Right atrium auricular region (tissue), 2 donors: ENCODE data around the gene TMEM242. TPM values are rescaled to one million over a fixed set of nuclear protein-coding genes. Genes with fewer than 3 reads are reported as not detected.

Experiments used
- DNase-seq: peaks from one replicate; pipeline ENCODE4 v3.0.0-alpha.2; 2019; ENCODE audit warnings: low spot score
- H3K27ac ChIP-seq, 2 donors: fragments of 200-600 bp; sonication (generic); 1 replicate in 1 of 2; 2 replicates in 1 of 2; pipeline ENCODE4 v1.5.1; 2016 to 2019
- H3K27me3 ChIP-seq, 2 donors: fragments of 200-600 bp; sonication (generic); one replicate each; pipeline versions ENCODE4 v1.5.1 to v1.6.0; 2017 to 2019
- H3K36me3 ChIP-seq: fragments of 200-600 bp; sonication (generic); one replicate; pipeline ENCODE4 v1.5.1; 2016
- H3K4me1 ChIP-seq, 2 donors: fragments of 200-600 bp; sonication (generic); one replicate each; pipeline versions ENCODE4 v1.5.1 to v1.6.0; 2017 to 2019
- H3K4me3 ChIP-seq, 2 donors: fragments of 200-600 bp; sonication (generic); 1 replicate in 1 of 2; 2 replicates in 1 of 2; pipeline ENCODE4 v1.5.1; 2017 to 2019; ENCODE audit warnings: mild to moderate bottlenecking in 1 of 2, moderate library complexity in 1 of 2
- H3K9me3 ChIP-seq, 2 donors: fragments of 200-600 bp; sonication (generic); one replicate each; pipeline ENCODE4 v1.5.1; 2019
- CTCF ChIP-seq, 2 donors: fragments of 200-600 bp; sonication (generic); IDR thresholded peaks; one replicate each; pipeline ENCODE4 v1.5.1; 2019; ENCODE audit warnings: antibody characterized with exemption in 2 of 2
- total RNA-seq, 2 donors: library from RNA; depleted of rRNA; stranded (reverse); fragments of >200 nt; gene quantifications; one replicate each; pipeline ENCODE4 v1.1.0, GENCODE V29; 2016

Gene TMEM242
- total RNA-seq, 2 donors from 2014 or later: 4.9 to 6.2 TPM

- no peak for TF ChIP-seq CTCF (IDR thresholded peaks at IDR 0.05)
- H3K27ac ChIP-seq: no peak overlapping the region
Measured at GRCh38 chr6:157300436-157300835, 22.9 kb downstream of the TMEM242 start.

GRCh38 chr6:157300006-157300405 is 23.3 kb downstream of the TMEM242 start:
- H3K4me1 ChIP-seq: peaks cover 0 to 11% of the 10 kb centered on the region in 2 donors
- no peaks in the 10 kb centered on the region for H3K27me3 ChIP-seq
- H3K9me3 ChIP-seq: no peaks in the 10 kb centered on the region
- no peak for TF ChIP-seq CTCF (IDR thresholded peaks at IDR 0.05)
- DNase-seq: no peak
- H3K36me3 ChIP-seq: peaks cover 6% of the 10 kb centered on the region
- H3K27ac ChIP-seq: no peak overlapping the region
- H3K4me3 ChIP-seq: no peak overlapping the region

More at GRCh38 chr6:157300436-157300835, 22.9 kb downstream of the TMEM242 start:
- no peak for DNase-seq
- Histone ChIP-seq H3K9me3 (no peaks in the 10 kb centered on the region), H3K4me3 (no peak overlapping the region), H3K27me3 (no peaks in the 10 kb centered on the region), H3K4me1 (peaks cover 0 to 16% of the 10 kb centered on the region in 2 donors), H3K36me3 (peaks cover 6% of the 10 kb centered on the region)

GRCh38 chr6:157298216-157298724 is 25.0 kb downstream of the TMEM242 start:
- H3K27me3 ChIP-seq: no peaks in the 10 kb centered on the region
- H3K27ac ChIP-seq: no peak overlapping the region
- H3K4me1 ChIP-seq: no peaks in the 10 kb centered on the region
- H3K36me3 ChIP-seq: peaks cover 6% of the 10 kb centered on the region
- H3K9me3 ChIP-seq: no peaks in the 10 kb centered on the region
- DNase-seq: no peak
- no peak for TF ChIP-seq CTCF (IDR thresholded peaks at IDR 0.05)
- H3K4me3 ChIP-seq: no peak overlapping the region

GRCh38 chr6:157294654-157295053 is 28.7 kb downstream of the TMEM242 start:
- H3K27me3 ChIP-seq: no peaks in the 10 kb centered on the region
- no peak overlapping the region for H3K27ac ChIP-seq
- H3K36me3 ChIP-seq: peaks cover 10% of the 10 kb centered on the region
- no peak for TF ChIP-seq CTCF (IDR thresholded peaks at IDR 0.05)
- H3K9me3 ChIP-seq: no peaks in the 10 kb centered on the region
- H3K4me1 ChIP-seq: no peaks in the 10 kb centered on the region
- no peak overlapping the region for H3K4me3 ChIP-seq
- no peak for DNase-seq

GRCh38 chr6:157293780-157294179 is 29.5 kb downstream of the TMEM242 start:
- Histone ChIP-seq H3K4me1 (no peaks in the 10 kb centered on the region), H3K27me3 (no peaks in the 10 kb centered on the region), H3K36me3 (peaks cover 8% of the 10 kb centered on the region), H3K4me3 (no peak overlapping the region), H3K9me3 (no peaks in the 10 kb centered on the region), H3K27ac (no peak overlapping the region)
- no peak for TF ChIP-seq CTCF (IDR thresholded peaks at IDR 0.05)
- no peak for DNase-seq

- no peak for DNase-seq
- Histone ChIP-seq H3K27ac (no peak overlapping the region), H3K36me3 (peaks cover 8% of the 10 kb centered on the region), H3K9me3 (no peaks in the 10 kb centered on the region), H3K27me3 (no peaks in the 10 kb centered on the region), H3K4me3 (no peak overlapping the region), H3K4me1 (no peaks in the 10 kb centered on the region)
- no peak for TF ChIP-seq CTCF (IDR thresholded peaks at IDR 0.05)
Measured at GRCh38 chr6:157292202-157292601, 31.1 kb downstream of the TMEM242 start.
